Bladder microvascular endothelial cell (primary cell): ENCODE data around the gene PYGL. TPM values are rescaled to one million over a fixed set of nuclear protein-coding genes. Genes with fewer than 3 reads are reported as not detected.

Source experiments
- total RNA-seq: library from RNA; depleted of rRNA; stranded (reverse); fragments of >200 nt; gene quantifications from 2 replicates; pipeline ENCODE4 v1.2.3, GENCODE V29; 2014

PYGL gene
- 50.8 and 64.4 TPM in 2 replicates for total RNA-seq

GRCh38 chr14:50943943-50944646 is at the start of gene PYGL:
Gene PYGL, minus strand, starts transcription at chr14:50944483. Its CDS starts 80 bp downstream, at chr14:50944403.

GRCh38 chr14:50871914-50872732 is 72.2 kb downstream of the PYGL start, which contains the start of gene ABHD12B:
Gene ABHD12B, plus strand, starts transcription at chr14:50872053. Its CDS starts 122 bp downstream, at chr14:50872175.

Other genes starting within 250 kb of the PYGL start
- 26.6 and 46.9 TPM in 2 replicates for gene NIN, start 113.3 kb downstream of the PYGL start, total RNA-seq
- gene ABHD12B, start 72.4 kb downstream of the PYGL start, total RNA-seq = not detected in 2 replicates
- gene TRIM9, start 150.6 kb upstream of the PYGL start, total RNA-seq = not detected in 2 replicates